ENCODE results near the gene PRM1. TPM values are rescaled to one million over a fixed set of nuclear protein-coding genes. Genes with fewer than 3 reads are reported as not detected.

PRM1 gene
- total RNA-seq, 2 donors from 2014 or later = 1.8 to 992 TPM

GRCh38 chr16:11272921-11273720 is 8.0 kb downstream of the PRM1 start, which contains the start of gene PRM3:
TSS of gene PRM3 (minus strand) at chr16:11273629. CDS start at chr16:11273595, 34 bp downstream.
- Histone ChIP-seq H3K4me1 (replicated peaks) (no peaks in the 10 kb centered on the region), H3K9me3 (no peaks in the 10 kb centered on the region), H3K27ac (no peak within 1 kb of the TSS), H3K4me3 (no peak within 1 kb of the TSS), H3K36me3 (no peaks in the 10 kb centered on the region), H3K27me3 (replicated peaks; ENCODE audit: insufficient read depth) (no peaks in the 10 kb centered on the region)
- intact Hi-C loops (cut with DNase I) = no loop called here
- no peak for DNase-seq (ENCODE audit: low spot score)
- WGBS = 68% methylated on average over 30 of the region's 30 CpGs
- TF ChIP-seq POLR2AphosphoS5 (IDR thresholded peaks at IDR 0.05) (no peak), POLR2A (IDR thresholded peaks at IDR 0.05) (no peak), CTCF (IDR thresholded peaks at IDR 0.05) (no peak)

GRCh38 chr16:11272484-11272883 is 8.6 kb downstream of the PRM1 start:
- intact Hi-C loops (cut with DNase I) = no loop called here

GRCh38 chr16:11271610-11272009 is 9.5 kb downstream of the PRM1 start:
- Histone ChIP-seq H3K27me3 (replicated peaks; ENCODE audit: insufficient read depth) (no peaks in the 10 kb centered on the region), H3K9me3 (no peaks in the 10 kb centered on the region), H3K36me3 (no peaks in the 10 kb centered on the region), H3K4me1 (replicated peaks) (no peaks in the 10 kb centered on the region), H3K27ac (no peak overlapping the region), H3K4me3 (no peak overlapping the region)
- intact Hi-C loops (cut with DNase I) = no loop called here
- over 99% methylated on average over 10 of the region's 10 CpGs for WGBS
- DNase-seq (ENCODE audit: low spot score) = no peak
- TF ChIP-seq CTCF (IDR thresholded peaks at IDR 0.05) = no peak

More at GRCh38 chr16:11272484-11272883, 8.6 kb downstream of the PRM1 start:
- Histone ChIP-seq H3K27ac (no peak overlapping the region), H3K9me3 (no peaks in the 10 kb centered on the region), H3K4me1 (replicated peaks) (no peaks in the 10 kb centered on the region), H3K36me3 (no peaks in the 10 kb centered on the region), H3K27me3 (replicated peaks; ENCODE audit: insufficient read depth) (no peaks in the 10 kb centered on the region), H3K4me3 (no peak overlapping the region)
- 76% methylated on average over 6 of the region's 6 CpGs for WGBS
- TF ChIP-seq POLR2A (IDR thresholded peaks at IDR 0.05) (no peak), CTCF (IDR thresholded peaks at IDR 0.05) (no peak), POLR2AphosphoS5 (IDR thresholded peaks at IDR 0.05) (no peak)
- no peak for DNase-seq (ENCODE audit: low spot score)

GRCh38 chr16:11270602-11271162 is 10.4 kb downstream of the PRM1 start:
- intact Hi-C loops (cut with DNase I) = no loop called here
- H3K27me3 ChIP-seq (replicated peaks; ENCODE audit: insufficient read depth) = no peaks in the 10 kb centered on the region
- 95% methylated on average over 2 of the region's 2 CpGs for WGBS
- H3K4me3 ChIP-seq = no peak overlapping the region
- no peaks in the 10 kb centered on the region for H3K9me3 ChIP-seq
- H3K27ac ChIP-seq = no peak overlapping the region
- no peaks in the 10 kb centered on the region for H3K4me1 ChIP-seq (replicated peaks)
- TF ChIP-seq CTCF (IDR thresholded peaks at IDR 0.05) (no peak), POLR2A (IDR thresholded peaks at IDR 0.05) (no peak), POLR2AphosphoS5 (IDR thresholded peaks at IDR 0.05) (no peak)
- no peaks in the 10 kb centered on the region for H3K36me3 ChIP-seq
- no peak for DNase-seq (ENCODE audit: low spot score)

All from prostate gland (tissue), 2 donors.